ENCODE results near the gene TNNT1. TPM values are rescaled to one million over a fixed set of nuclear protein-coding genes. Genes with fewer than 3 reads are reported as not detected.

TNNT1 gene
- not detected for total RNA-seq

GRCh38 chr19:55149078-55150003, at the start of gene TNNT1:
TSS of gene TNNT1 (minus strand) at chr19:55149206. CDS start at chr19:55147157, 2,049 bp downstream.
- H3K36me3 ChIP-seq: no peaks in the 10 kb centered on the region
- intact Hi-C loops (cut with DNase I): no loop called here
- no peak for DNase-seq (ENCODE audit: low spot score in 2 of 2)
- no peaks in the 10 kb centered on the region for H3K4me1 ChIP-seq
- no peak within 1 kb of the TSS for H3K4me3 ChIP-seq
- no peaks in the 10 kb centered on the region for H3K9me3 ChIP-seq
- peaks cover 12% of the 10 kb centered on the region for H3K27me3 ChIP-seq
- H3K27ac ChIP-seq: no peak within 1 kb of the TSS
- no peak for TF ChIP-seq CTCF (IDR thresholded peaks at IDR 0.05)

GRCh38 chr19:55198651-55199050, 49.6 kb upstream of the TNNT1 start:
- H3K4me3 ChIP-seq: no peak overlapping the region
- H3K9me3 ChIP-seq: no peaks in the 10 kb centered on the region
- H3K27me3 ChIP-seq: no peaks in the 10 kb centered on the region
- no peak for DNase-seq (ENCODE audit: low spot score in 2 of 2)
- H3K4me1 ChIP-seq: no peaks in the 10 kb centered on the region
- H3K36me3 ChIP-seq: no peaks in the 10 kb centered on the region
- intact Hi-C loops (cut with DNase I): no loop called here
- no peak overlapping the region for H3K27ac ChIP-seq
- no peak for TF ChIP-seq CTCF (IDR thresholded peaks at IDR 0.05)

- Histone ChIP-seq H3K9me3 (no peaks in the 10 kb centered on the region), H3K27me3 (no peaks in the 10 kb centered on the region), H3K27ac (no peak overlapping the region), H3K4me3 (no peak overlapping the region), H3K36me3 (no peaks in the 10 kb centered on the region), H3K4me1 (no peaks in the 10 kb centered on the region)
- no peak for DNase-seq (ENCODE audit: low spot score in 2 of 2)
- intact Hi-C loops (cut with DNase I): no loop called here
- no peak for TF ChIP-seq CTCF (IDR thresholded peaks at IDR 0.05)
Observed at GRCh38 chr19:55197528-55197927, 48.5 kb upstream of the TNNT1 start.

GRCh38 chr19:55196803-55197202, 47.8 kb upstream of the TNNT1 start:
- Histone ChIP-seq H3K4me1 (no peaks in the 10 kb centered on the region), H3K4me3 (no peak overlapping the region), H3K27me3 (no peaks in the 10 kb centered on the region), H3K9me3 (no peaks in the 10 kb centered on the region), H3K27ac (no peak overlapping the region), H3K36me3 (no peaks in the 10 kb centered on the region)
- no peak for TF ChIP-seq CTCF (IDR thresholded peaks at IDR 0.05)
- intact Hi-C loops (cut with DNase I): no loop called here
- no peak for DNase-seq (ENCODE audit: low spot score in 2 of 2)

GRCh38 chr19:55193481-55193880, 44.5 kb upstream of the TNNT1 start:
- TF ChIP-seq CTCF (IDR thresholded peaks at IDR 0.05): no peak
- no peak for DNase-seq (ENCODE audit: low spot score in 2 of 2)
- Histone ChIP-seq H3K4me3 (no peak overlapping the region), H3K4me1 (no peaks in the 10 kb centered on the region), H3K27me3 (no peaks in the 10 kb centered on the region), H3K9me3 (no peaks in the 10 kb centered on the region), H3K36me3 (no peaks in the 10 kb centered on the region), H3K27ac (no peak overlapping the region)
- intact Hi-C loops (cut with DNase I): no loop called here
